Stomach (tissue), 9 donors: ENCODE measurements around the gene PRKG2. TPM values are rescaled to one million over a fixed set of nuclear protein-coding genes. Genes with fewer than 3 reads are reported as not detected.

Source experiments
- DNase-seq, 2 donors: peaks; one replicate each; pipeline versions ENCODE4 v3.0.0 to v3.0.0-alpha.2; 2013 to 2019
- H3K27ac ChIP-seq, 5 donors: fragments of 200-600 bp in 4 of 5; sonication (generic) in 4 of 5; one replicate each; pipeline ENCODE4 v1.5.1; 2013 to 2019; ENCODE audit warnings: mild to moderate bottlenecking in 1 of 5, moderate library complexity in 1 of 5
- H3K27me3 ChIP-seq, 3 donors: fragments of 200-600 bp; sonication (generic); one replicate each; pipeline ENCODE4 v1.5.1; 2017 to 2019; ENCODE audit warnings: mixed run types in 1 of 3
- H3K36me3 ChIP-seq, 4 donors: fragments of 200-600 bp; sonication (generic); 1 replicate in 3 of 4; 2 replicates in 1 of 4; pipeline ENCODE4 v1.5.1; 2016 to 2019
- H3K4me1 ChIP-seq, 4 donors: fragments of 200-600 bp; sonication (generic); one replicate each; pipeline ENCODE4 v1.5.1; 2016 to 2019
- H3K4me3 ChIP-seq, 4 donors: fragments of 200-600 bp; sonication (generic) in 3 of 4; one replicate each; pipeline ENCODE4 v1.5.1; 2016 to 2019; ENCODE audit warnings: mild to moderate bottlenecking in 1 of 4
- H3K9me3 ChIP-seq, 4 donors: fragments of 200-600 bp; sonication (generic); one replicate each; pipeline ENCODE4 v1.5.1; 2016 to 2019
- CTCF ChIP-seq, 7 experiments: fragments of 450-650 bp in 4 of 7; fragments of 200-600 bp in 3 of 7; sonication (generic) in 3 of 7; IDR thresholded peaks; one replicate each; pipeline ENCODE4 v1.5.1; 2016 to 2019; ENCODE audit warnings: antibody characterized with exemption in 7 of 7, control low read depth in 2 of 7, mild to moderate bottlenecking in 1 of 7
- EP300 ChIP-seq: sonication (generic); formaldehyde crosslinking; IDR thresholded peaks from one replicate; pipeline ENCODE4 v1.6.1; 2017; ENCODE audit warnings: antibody characterized with exemption
- POLR2A ChIP-seq, 4 donors: fragments of 450-650 bp; IDR thresholded peaks; one replicate each; pipeline ENCODE4 v1.6.1; 2016; ENCODE audit warnings: antibody characterized with exemption in 4 of 4, control low read depth in 2 of 4, mild to moderate bottlenecking in 1 of 4, moderate library complexity in 1 of 4
- POLR2AphosphoS5 ChIP-seq, 3 donors: sonication (generic); formaldehyde crosslinking; IDR thresholded peaks; one replicate each; pipeline ENCODE4 v1.6.1; 2016; ENCODE audit warnings: antibody characterized with exemption in 3 of 3
- WGBS, 5 donors: extraction: QIAGEN DNeasy Blood & Tissue Kit in 3 of 5; methylation state at CpG; one replicate each; pipeline versions ENCODE4 v1.1.5 to v1.1.7; 2013 to 2018; 5-methylcytosine and 5-hydroxymethylcytosine counted together
- intact Hi-C: fragments of 100-400 bp; cut with DNase I; formaldehyde crosslinking; loops from one replicate; pipeline ENCODE4 v1.15.1; 2023; ENCODE audit warnings: low total_unique reads
- polyA plus RNA-seq, 3 donors: library from polyadenylated mRNA; stranded (reverse); fragments of 200-250 nt; gene quantifications; one replicate each; pipeline ENCODE4 v1.2.3, GENCODE V29; 2013
- total RNA-seq, 5 donors: library from RNA; depleted of rRNA; stranded (reverse); fragments of >200 nt; gene quantifications; one replicate each; pipeline versions ENCODE4 v1.1.0 to v1.2.3, GENCODE V29; 2014 to 2016
- donor health status: healthy with polysubstance abuse.
- donor health status: Bipolar disorder and iron deficiency.
- donor health status: healthy.

PRKG2 gene
- total and polyA plus RNA-seq, 8 donors = 0.19 to 2.9 (median 0.58) TPM; not detected in 3

- Histone ChIP-seq H3K4me3 (no peak overlapping the region), H3K36me3 (no peaks in the 10 kb centered on the region), H3K9me3 (no peaks in the 10 kb centered on the region), H3K4me1 (no peaks in the 10 kb centered on the region), H3K27ac (no peak overlapping the region), H3K27me3 (peaks cover 0 to 9% (median 0%) of the 10 kb centered on the region in 3 donors)
- no peak for DNase-seq
- TF ChIP-seq EP300 (no peak), CTCF (IDR thresholded peaks at IDR 0.05) (no peak), POLR2AphosphoS5 (IDR thresholded peaks at IDR 0.05) (no peak), POLR2A (IDR thresholded peaks at IDR 0.05) (no peak)
- intact Hi-C loops = no loop called here
- 44 to 60% (median 51%) methylated on average over 7 of the region's 7 CpGs for whole genome bisulfite sequencing, 5 donors
Measured at GRCh38 chr4:81130569-81130968, 84.5 kb downstream of the PRKG2 start.

GRCh38 chr4:81120055-81120454 is 95.0 kb downstream of the PRKG2 start:
- intact Hi-C loops = no loop called here
- TF ChIP-seq EP300 = no peak
- no peak for TF ChIP-seq POLR2AphosphoS5 (IDR thresholded peaks at IDR 0.05)
- Histone ChIP-seq H3K9me3 (no peaks in the 10 kb centered on the region), H3K4me1 (no peaks in the 10 kb centered on the region), H3K27ac (no peak overlapping the region), H3K4me3 (no peak overlapping the region), H3K27me3 (no peaks in the 10 kb centered on the region), H3K36me3 (no peaks in the 10 kb centered on the region)
- 85 to 95% (median 91%) methylated on average over 5 of the region's 5 CpGs for WGBS, 5 donors
- DNase-seq = no peak

GRCh38 chr4:81118086-81118485 is 96.9 kb downstream of the PRKG2 start:
- TF ChIP-seq POLR2A (IDR thresholded peaks at IDR 0.05) (no peak), EP300 (no peak), CTCF (IDR thresholded peaks at IDR 0.05) (no peak), POLR2AphosphoS5 (IDR thresholded peaks at IDR 0.05) (no peak)
- Histone ChIP-seq H3K36me3 (no peaks in the 10 kb centered on the region), H3K4me3 (no peak overlapping the region), H3K9me3 (no peaks in the 10 kb centered on the region), H3K4me1 (no peaks in the 10 kb centered on the region), H3K27me3 (no peaks in the 10 kb centered on the region), H3K27ac (no peak overlapping the region)
- no peak for DNase-seq
- intact Hi-C loops = no loop called here
- WGBS, 5 donors = 68 to 78% (median 76%) methylated on average over 7 of the region's 7 CpGs

- Histone ChIP-seq H3K36me3 (no peaks in the 10 kb centered on the region), H3K27ac (no peak overlapping the region), H3K4me1 (no peaks in the 10 kb centered on the region), H3K9me3 (no peaks in the 10 kb centered on the region), H3K4me3 (no peak overlapping the region), H3K27me3 (no peaks in the 10 kb centered on the region)
- DNase-seq = no peak
- intact Hi-C loops = no loop called here
- 52 to 78% (median 66%) methylated on average over 1 of the region's 1 CpG for WGBS, 5 donors
- TF ChIP-seq EP300 (no peak), POLR2AphosphoS5 (IDR thresholded peaks at IDR 0.05) (no peak), CTCF (IDR thresholded peaks at IDR 0.05) (no peak), POLR2A (IDR thresholded peaks at IDR 0.05) (no peak)
Measured at GRCh38 chr4:81116566-81116965, 98.5 kb downstream of the PRKG2 start.

- H3K4me1 ChIP-seq = no peaks in the 10 kb centered on the region
- TF ChIP-seq CTCF (IDR thresholded peaks at IDR 0.05) (no peak), POLR2AphosphoS5 (IDR thresholded peaks at IDR 0.05) (no peak), POLR2A (IDR thresholded peaks at IDR 0.05) (no peak), EP300 (no peak)
- WGBS, 5 donors = 87 to 91% (median 90%) methylated on average over 5 of the region's 5 CpGs
- intact Hi-C loops = no loop called here
- no peaks in the 10 kb centered on the region for H3K9me3 ChIP-seq
- no peak overlapping the region for H3K4me3 ChIP-seq
- no peak for DNase-seq
- H3K27me3 ChIP-seq = no peaks in the 10 kb centered on the region
- H3K36me3 ChIP-seq = no peaks in the 10 kb centered on the region
- no peak overlapping the region for H3K27ac ChIP-seq
Measured at GRCh38 chr4:81113024-81113423, 102.0 kb downstream of the PRKG2 start.
